ENCODE measurements around the gene DCAF8.

Gene DCAF8

DNA sequence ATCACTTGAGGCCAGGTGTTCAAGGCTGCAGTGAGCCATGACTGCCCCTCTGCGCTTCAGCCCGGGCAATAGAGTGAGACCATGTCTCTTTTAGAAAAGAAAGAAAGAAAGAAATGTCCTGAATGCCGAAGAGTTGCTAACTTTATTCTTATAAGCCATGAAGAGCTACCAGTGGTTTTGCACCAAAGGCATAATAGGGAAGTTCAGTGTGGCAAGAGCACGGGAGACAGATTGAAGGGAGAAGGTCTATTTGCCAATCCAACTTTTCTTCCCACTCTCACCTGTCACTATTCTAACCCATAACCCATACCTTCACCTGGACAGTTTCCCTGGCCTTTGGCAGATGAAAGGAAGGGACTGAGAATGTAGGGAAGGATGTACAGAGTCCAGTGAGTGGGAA is 61.6 kb downstream of the DCAF8 start:
- FAIRE-seq = no peak

DNA sequence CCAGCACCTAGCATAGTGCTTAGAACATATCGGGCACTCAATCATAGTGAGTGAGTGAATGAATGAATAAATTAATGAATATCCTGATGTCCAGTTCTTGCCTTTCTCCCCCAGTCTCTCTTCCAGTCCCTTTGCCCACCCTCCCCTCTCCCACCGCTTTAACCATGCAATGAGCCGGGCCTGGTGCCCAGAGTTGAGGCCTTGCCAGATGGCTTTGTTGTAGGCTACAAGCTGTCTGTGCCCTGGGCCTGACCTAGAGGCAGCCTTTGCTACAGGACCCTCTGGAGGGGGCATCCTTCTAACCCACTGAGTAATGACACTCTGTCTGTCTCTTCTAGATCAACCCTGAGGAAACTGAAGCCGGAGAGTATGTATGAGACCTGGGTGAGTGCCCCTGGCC is 65.1 kb downstream of the DCAF8 start:
- FAIRE-seq = no peak

GRCh38 chr1:160196143-160196542 is 66.2 kb downstream of the DCAF8 start:
- no peak for FAIRE-seq

- no peak for FAIRE-seq
Measured at GRCh38 chr1:160194737-160195059, 67.7 kb downstream of the DCAF8 start.

DNA sequence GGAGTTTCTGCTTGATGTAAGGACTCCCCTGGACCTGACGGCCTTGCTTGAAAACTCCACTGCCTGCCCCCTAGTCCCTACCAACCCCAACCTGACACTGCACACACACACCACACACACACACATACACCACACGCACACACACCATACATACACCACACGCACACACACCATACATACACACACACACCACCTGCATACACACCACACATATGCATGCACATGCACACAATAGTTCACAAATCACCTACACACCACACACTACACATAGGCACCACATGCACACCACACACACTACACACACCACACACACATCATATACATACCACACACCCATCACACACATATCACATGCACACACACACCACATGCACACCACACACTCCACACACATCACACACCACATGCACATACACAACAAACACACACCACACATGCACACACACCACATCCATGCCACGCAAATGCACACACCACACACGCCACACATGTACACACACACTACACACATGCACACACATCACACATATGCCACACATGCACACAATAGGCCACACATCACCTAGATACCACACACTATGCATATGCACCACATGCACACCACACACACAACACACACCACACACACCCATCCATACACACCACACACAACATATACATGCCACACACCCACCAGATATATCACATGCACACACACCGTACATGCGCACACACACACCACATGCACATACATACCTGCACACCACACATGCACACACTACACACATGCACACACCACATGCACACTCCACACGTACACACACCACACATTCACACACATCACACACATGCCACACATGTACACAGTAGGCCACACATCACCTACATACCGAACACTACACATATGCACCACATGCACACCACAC is 68.3 kb downstream of the DCAF8 start:
- no peak for FAIRE-seq

GRCh38 chr1:160193091-160193819 is 69.1 kb downstream of the DCAF8 start:
- peak; percentile 71 for FAIRE-seq

GRCh38 chr1:160192234-160192633 is 70.1 kb downstream of the DCAF8 start:
- no peak for FAIRE-seq

GRCh38 chr1:160191756-160192155 is 70.6 kb downstream of the DCAF8 start:
- no peak for FAIRE-seq

GRCh38 chr1:160189649-160190625 is 72.4 kb downstream of the DCAF8 start, which contains the start of gene CASQ1:
Gene CASQ1 (plus strand): TSS chr1:160190575. CDS start chr1:160190752, 177 bp downstream.
- no peak for FAIRE-seq

DNA sequence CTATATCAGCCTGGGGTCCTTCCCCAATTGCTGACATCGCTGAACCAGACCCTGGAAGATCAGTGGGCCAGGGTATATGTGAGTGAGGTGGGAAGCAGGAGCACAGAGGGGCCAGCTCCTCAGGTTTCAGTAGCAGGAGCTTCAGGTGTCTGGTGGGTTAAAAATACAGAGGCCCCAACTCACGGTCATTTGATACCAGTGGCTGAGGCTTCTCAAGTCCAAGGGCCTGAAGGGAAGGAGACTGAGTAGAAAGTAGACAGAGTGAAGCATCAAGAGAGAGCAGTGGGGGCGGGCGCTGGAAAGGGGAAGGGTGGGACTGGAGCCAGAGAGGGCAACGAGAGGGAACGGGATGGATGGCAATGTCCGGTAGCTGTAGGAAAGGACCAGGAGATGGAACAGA is 74.0 kb downstream of the DCAF8 start:
- no peak for FAIRE-seq

DNA sequence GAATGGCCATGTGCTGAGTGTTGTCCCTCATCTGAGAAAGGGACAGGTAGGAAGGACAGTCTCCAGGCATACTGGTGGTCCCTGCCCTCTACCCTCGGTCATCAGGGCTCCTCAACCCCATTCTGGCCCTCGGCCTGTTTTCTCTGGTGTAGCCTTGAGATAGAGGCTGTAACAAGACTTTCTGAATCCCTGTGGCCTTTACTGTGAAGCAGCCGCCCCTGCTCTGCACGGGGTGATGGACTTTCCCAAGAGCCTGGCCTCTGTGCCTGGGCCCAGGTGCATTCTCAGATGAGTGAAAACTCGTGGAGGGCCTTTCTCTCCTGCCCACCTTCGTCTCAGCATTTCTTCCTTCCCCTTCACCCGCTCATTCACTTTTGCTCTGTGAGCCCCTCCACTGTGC is 74.9 kb downstream of the DCAF8 start:
- no peak for FAIRE-seq

- FAIRE-seq = no peak
Measured at GRCh38 chr1:160186729-160187128, 75.6 kb downstream of the DCAF8 start.

DNA sequence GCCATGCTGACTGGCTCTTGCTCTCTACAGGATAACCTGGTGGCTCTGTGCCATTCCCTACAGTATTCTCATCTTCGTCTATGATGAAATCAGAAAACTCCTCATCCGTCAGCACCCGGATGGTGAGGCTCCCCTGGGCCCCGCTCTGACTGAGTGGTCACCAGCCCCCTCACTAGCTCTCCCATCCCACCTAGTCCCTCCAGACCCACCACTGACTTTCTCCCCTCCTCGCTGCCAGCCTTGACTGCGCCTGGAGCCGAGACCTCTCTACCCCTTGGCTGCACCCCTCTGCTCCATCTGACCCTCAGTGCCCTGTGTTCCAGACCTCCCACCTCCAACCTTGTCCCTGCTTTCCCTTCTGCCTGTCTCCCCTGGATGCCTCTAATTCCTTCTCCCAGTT is 76.1 kb downstream of the DCAF8 start:
- FAIRE-seq = no peak

DNA sequence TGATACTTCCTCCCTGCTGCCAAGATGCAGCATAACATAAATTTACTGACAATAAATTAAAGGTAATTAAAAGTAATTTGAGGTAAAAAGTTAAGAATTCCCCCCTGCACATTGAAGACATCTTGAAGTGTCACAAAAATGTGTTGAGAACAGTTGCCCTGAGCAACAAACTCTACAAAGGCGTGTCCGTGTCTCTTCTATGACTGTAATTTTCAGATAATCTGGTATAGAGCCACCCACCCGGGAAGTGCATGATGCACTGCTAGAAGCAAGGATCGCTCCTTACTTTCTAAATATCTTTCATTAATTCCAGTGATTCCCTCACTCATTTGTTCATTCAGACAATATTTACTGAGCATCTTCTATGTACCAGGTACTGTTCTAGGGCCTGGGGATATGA is 83.0 kb downstream of the DCAF8 start:
- FAIRE-seq = no peak

- FAIRE-seq = no peak
Measured at GRCh38 chr1:160178731-160179130, 83.6 kb downstream of the DCAF8 start.

GRCh38 chr1:160177667-160178066 is 84.7 kb downstream of the DCAF8 start:
- FAIRE-seq = no peak

GRCh38 chr1:160177231-160177630 is 85.1 kb downstream of the DCAF8 start:
- FAIRE-seq = no peak

- no peak for FAIRE-seq
Measured at GRCh38 chr1:160171980-160172379, 90.4 kb downstream of the DCAF8 start.

DNA sequence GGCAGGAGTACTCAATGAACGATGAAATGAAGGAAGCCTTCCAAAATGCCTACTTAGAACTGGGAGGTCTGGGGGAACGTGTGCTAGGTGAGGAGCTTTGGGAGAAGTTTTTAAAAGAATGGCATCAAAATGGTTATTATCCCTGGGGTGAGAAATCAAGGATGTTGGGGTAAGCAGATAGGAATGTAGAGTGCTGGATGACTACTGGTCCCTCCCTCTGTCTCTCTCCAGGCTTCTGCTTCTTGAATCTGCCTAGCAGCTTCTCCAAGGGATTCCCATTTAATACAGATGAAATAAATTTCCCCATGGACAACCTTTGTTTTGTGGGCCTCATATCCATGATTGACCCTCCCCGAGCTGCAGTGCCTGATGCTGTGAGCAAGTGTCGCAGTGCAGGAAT is 91.0 kb downstream of the DCAF8 start:
- FAIRE-seq = no peak

DNA sequence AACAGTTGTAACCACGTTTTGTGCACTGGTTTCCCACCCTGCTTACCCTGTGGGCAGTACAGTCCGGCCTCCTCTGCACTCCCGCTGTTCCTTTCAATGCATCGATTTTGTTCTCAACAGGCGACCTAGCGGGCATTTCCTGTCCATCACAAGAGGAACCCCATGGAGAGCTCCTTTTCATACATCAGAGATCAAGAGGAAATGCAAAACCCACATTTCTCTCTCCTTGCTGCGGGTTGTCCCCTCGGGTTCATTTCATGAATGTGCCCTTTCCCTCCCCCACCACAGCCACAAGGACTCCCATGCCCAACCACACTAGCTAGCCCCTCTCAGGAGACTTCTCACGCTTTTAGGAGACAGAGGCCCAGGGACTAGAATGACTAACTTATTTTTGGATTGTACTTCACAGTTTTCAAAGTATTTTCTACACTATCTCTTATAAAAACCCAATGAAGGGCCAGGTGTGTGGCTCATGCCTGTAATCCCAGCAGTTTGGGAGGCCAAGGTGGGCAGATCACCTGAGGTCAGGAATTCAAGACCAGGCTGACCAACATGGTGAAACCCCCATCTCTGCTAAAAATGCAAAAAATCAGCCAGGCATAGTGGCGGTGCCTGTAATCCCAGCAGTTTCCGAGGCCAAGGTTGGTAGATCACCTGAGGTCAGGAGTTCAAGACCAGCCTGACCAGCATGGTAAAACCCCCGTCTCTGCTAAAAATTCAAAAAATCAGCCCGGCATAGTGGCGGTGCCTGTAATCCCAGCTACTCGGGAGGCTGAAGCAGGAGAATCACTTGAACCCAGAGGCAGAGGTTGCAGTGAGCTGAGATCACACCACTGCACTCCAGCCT is 92.6 kb downstream of the DCAF8 start:
- no peak for FAIRE-seq

- FAIRE-seq = no peak
Measured at GRCh38 chr1:160168609-160169369, 93.6 kb downstream of the DCAF8 start.

All from islet of Langerhans (tissue), 1 donor.